Endodermal cell (in vitro differentiated cells): Measurements from ENCODE around the gene GRAP2. TPM values are rescaled to one million over a fixed set of nuclear protein-coding genes. Genes with fewer than 3 reads are reported as not detected.
A peak's percentile ranks its signal among the peaks of the same experiment; 100 is the strongest.

Experiments
- DNase-seq: peaks from one replicate; pipeline ENCODE4 v3.0.0-alpha.2; 2017
- H3K27ac ChIP-seq: 2 replicates; pipeline ENCODE4 v1.5.1; 2013; ENCODE audit warnings: mild to moderate bottlenecking, low read depth, low read length, moderate library complexity
- H3K27me3 ChIP-seq: 2 replicates; pipeline ENCODE4 v1.6.1; 2013; ENCODE audit warnings: mild to moderate bottlenecking, low read length, moderate library complexity; ENCODE audit not compliant: insufficient read depth, control insufficient read depth, poor library complexity, severe bottlenecking
- H3K36me3 ChIP-seq: 2 replicates; pipeline ENCODE4 v1.7.0; 2013; ENCODE audit warnings: mild to moderate bottlenecking, low read length, moderate library complexity; ENCODE audit not compliant: control insufficient read depth, insufficient read depth
- H3K4me1 ChIP-seq: one replicate; pipeline ENCODE4 v1.7.0; 2013; ENCODE audit warnings: low read length; ENCODE audit not compliant: control insufficient read depth, insufficient read depth
- H3K4me3 ChIP-seq: 2 replicates; pipeline ENCODE4 v1.5.1; 2013; ENCODE audit warnings: mild to moderate bottlenecking, low read length, moderate library complexity
- H3K9ac ChIP-seq: 2 replicates; pipeline ENCODE4 v1.6.1; 2013; ENCODE audit warnings: mild to moderate bottlenecking, low read length, moderate library complexity; ENCODE audit not compliant: poor library complexity, severe bottlenecking; ENCODE audit errors: extremely low read depth
- H3K9me3 ChIP-seq: 2 replicates; pipeline ENCODE4 v1.6.1; 2013; ENCODE audit warnings: mild to moderate bottlenecking, low read length, moderate library complexity; ENCODE audit not compliant: control insufficient read depth
- H3K27ac Mint-ChIP-seq: 2 replicates; pipeline ENCODE4 v1.8.0; 2020; ENCODE audit warnings: mixed read lengths
- H3K27me3 Mint-ChIP-seq: 2 replicates; pipeline ENCODE4 v1.8.0; 2021; ENCODE audit warnings: mild to moderate bottlenecking, mixed read lengths; ENCODE audit not compliant: insufficient read depth
- H3K36me3 Mint-ChIP-seq: 2 replicates; pipeline ENCODE4 v1.8.0; 2020; ENCODE audit warnings: low read depth, mixed read lengths
- H3K4me1 Mint-ChIP-seq: 2 replicates; pipeline ENCODE4 v1.8.0; 2020; ENCODE audit warnings: mixed read lengths
- H3K4me3 Mint-ChIP-seq: 2 replicates; pipeline ENCODE4 v1.8.0; 2020; ENCODE audit warnings: mild to moderate bottlenecking, moderate library complexity, mixed read lengths
- H3K9me3 Mint-ChIP-seq: 2 replicates; pipeline ENCODE4 v1.8.0; 2020; ENCODE audit warnings: mild to moderate bottlenecking, mixed read lengths
- WGBS, 2 experiments: methylation state at CpG; one replicate each; pipeline versions ENCODE4 v1.1.5 to v1.1.7; 2013; ENCODE audit warnings: missing lambda C conversion rate in 2 of 2, mixed read lengths in 1 of 2; ENCODE audit not compliant: insufficient coverage in 1 of 2, insufficient read length in 1 of 2; 5-methylcytosine and 5-hydroxymethylcytosine counted together
- total RNA-seq, 2 donors: library from RNA; stranded (reverse); fragmentation: NEBNext Ultra II Directional in 1 of 2; extraction: Animal tissue kit (Norgen Biotek cat#: 25700) in 1 of 2; gene quantifications; 2 replicates in 1 of 2; 3 replicates in 1 of 2; pipeline ENCODE4 v1.2.1, GENCODE V29; 2021
- TF ChIP-seq, protein P1 (sequence below): fragments of 200-600 bp; sonication (generic); conservative IDR thresholded peaks from 2 replicates; pipeline ENCODE4 v1.5.0; 2021; ENCODE audit warnings: antibody characterized with exemption, mild to moderate bottlenecking

GRAP2 gene
- total RNA-seq, 2 donors from 2014 or later, result 0.11 to 0.92 TPM

GRCh38 chr22:39988386-39989114 lies 87.7 kb downstream of the GRAP2 start:
- Histone ChIP-seq H3K4me1 (no peaks in the 10 kb centered on the region), H3K9ac (no peak overlapping the region), H3K27ac (no peak overlapping the region), H3K9me3 (no peaks in the 10 kb centered on the region), H3K27me3 (peaks cover 43% of the 10 kb centered on the region), H3K36me3 (no peaks in the 10 kb centered on the region), H3K4me3 (no peak overlapping the region)
- Mint-ChIP-seq H3K36me3 (no peaks in the 10 kb centered on the region), H3K4me3 (no peak overlapping the region), H3K4me1 (peaks cover 33% of the 10 kb centered on the region), H3K9me3 (no peaks in the 10 kb centered on the region), H3K27me3 (peaks cover 48% of the 10 kb centered on the region), H3K27ac (no peak overlapping the region)
- TF ChIP-seq, protein P1, sequence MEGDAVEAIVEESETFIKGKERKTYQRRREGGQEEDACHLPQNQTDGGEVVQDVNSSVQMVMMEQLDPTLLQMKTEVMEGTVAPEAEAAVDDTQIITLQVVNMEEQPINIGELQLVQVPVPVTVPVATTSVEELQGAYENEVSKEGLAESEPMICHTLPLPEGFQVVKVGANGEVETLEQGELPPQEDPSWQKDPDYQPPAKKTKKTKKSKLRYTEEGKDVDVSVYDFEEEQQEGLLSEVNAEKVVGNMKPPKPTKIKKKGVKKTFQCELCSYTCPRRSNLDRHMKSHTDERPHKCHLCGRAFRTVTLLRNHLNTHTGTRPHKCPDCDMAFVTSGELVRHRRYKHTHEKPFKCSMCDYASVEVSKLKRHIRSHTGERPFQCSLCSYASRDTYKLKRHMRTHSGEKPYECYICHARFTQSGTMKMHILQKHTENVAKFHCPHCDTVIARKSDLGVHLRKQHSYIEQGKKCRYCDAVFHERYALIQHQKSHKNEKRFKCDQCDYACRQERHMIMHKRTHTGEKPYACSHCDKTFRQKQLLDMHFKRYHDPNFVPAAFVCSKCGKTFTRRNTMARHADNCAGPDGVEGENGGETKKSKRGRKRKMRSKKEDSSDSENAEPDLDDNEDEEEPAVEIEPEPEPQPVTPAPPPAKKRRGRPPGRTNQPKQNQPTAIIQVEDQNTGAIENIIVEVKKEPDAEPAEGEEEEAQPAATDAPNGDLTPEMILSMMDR, result no peak
- 83 to 86% methylated on average over 7 to 8 of the region's 10 CpGs for WGBS, 2 experiments
- no peak for DNase-seq

DNA sequence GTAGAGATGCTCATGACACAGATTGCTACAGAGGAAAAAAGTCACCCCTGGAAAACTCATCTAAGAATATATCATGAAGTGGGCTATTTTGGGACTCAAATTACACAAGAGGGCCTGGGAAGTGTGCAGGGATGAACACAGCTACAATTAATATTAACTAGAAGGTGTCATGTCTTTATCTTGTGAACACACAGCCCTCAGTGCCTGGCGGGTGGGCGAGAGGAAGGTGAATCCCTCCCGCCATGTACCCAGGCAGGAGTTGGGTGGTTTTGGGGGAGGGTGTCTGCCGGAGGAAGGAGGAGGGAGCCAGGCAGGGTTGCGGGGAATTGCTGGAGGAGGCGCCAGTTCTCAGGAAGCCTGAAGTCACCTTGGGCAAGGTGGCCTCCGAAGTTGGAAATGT lies 88.7 kb downstream of the GRAP2 start:
- Mint-ChIP-seq H3K4me1 (peaks cover 38% of the 10 kb centered on the region), H3K27ac (peak overlapping the region; percentile 67), H3K27me3 (peaks cover 50% of the 10 kb centered on the region), H3K9me3 (no peaks in the 10 kb centered on the region), H3K36me3 (no peaks in the 10 kb centered on the region), H3K4me3 (no peak overlapping the region)
- TF ChIP-seq, protein P1, result no peak
- no peaks in the 10 kb centered on the region for H3K36me3 ChIP-seq
- no peaks in the 10 kb centered on the region for H3K9me3 ChIP-seq
- no peak for DNase-seq
- 89 to 93% methylated on average over 3 to 7 of the region's 7 CpGs for WGBS, 2 experiments
- peaks cover 53% of the 10 kb centered on the region for H3K27me3 ChIP-seq
- H3K4me3 ChIP-seq, result no peak overlapping the region
- H3K4me1 ChIP-seq, result no peaks in the 10 kb centered on the region
- H3K27ac ChIP-seq, result no peak overlapping the region
- no peak overlapping the region for H3K9ac ChIP-seq

DNA sequence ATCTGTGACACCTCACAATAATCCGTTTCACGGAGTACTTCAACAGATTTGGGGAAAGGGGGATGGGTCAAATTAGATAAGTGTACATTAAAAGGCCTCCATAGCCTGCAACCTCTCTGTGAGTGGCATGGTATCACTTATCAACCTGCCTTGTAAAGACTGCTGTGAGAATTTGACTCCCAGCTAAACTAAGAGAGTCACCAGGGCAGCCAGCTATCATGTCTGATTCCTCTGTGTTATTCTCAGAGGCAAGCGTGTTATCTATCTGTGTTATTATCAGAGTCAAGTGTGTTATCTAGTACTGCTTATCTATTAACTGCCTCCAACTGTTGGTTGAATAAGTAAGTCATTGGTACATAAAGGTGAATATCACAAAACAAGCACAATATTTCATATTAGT lies 89.8 kb downstream of the GRAP2 start:
- H3K36me3 Mint-ChIP-seq, result no peaks in the 10 kb centered on the region
- Histone ChIP-seq H3K9ac (no peak overlapping the region), H3K4me1 (no peaks in the 10 kb centered on the region), H3K27ac (no peak overlapping the region), H3K36me3 (no peaks in the 10 kb centered on the region), H3K4me3 (no peak overlapping the region), H3K9me3 (no peaks in the 10 kb centered on the region), H3K27me3 (peaks cover 55% of the 10 kb centered on the region)
- TF ChIP-seq, protein P1, result no peak
- H3K4me3 Mint-ChIP-seq, result no peak overlapping the region
- WGBS, 2 experiments, result 79% methylated on average over 3 of the region's 3 CpGs; no CpG with 5 or more reads in 1 of the 2 experiments
- H3K27ac Mint-ChIP-seq, result no peak overlapping the region
- DNase-seq, result no peak
- H3K4me1 Mint-ChIP-seq, result peaks cover 36% of the 10 kb centered on the region
- no peaks in the 10 kb centered on the region for H3K9me3 Mint-ChIP-seq
- H3K27me3 Mint-ChIP-seq, result peaks cover 39% of the 10 kb centered on the region
